ENCODE data around the gene ALK.
A peak's percentile ranks its signal among the peaks of the same experiment; 100 is the strongest.

ALK gene

GRCh38 chr2:29921560-29921915 lies at the start of gene ALK:
ALK (minus strand) TSS chr2:29921586; CDS start chr2:29920659, 927 bp downstream.
- peak; percentile 89 for DNase-seq

GRCh38 chr2:29966266-29966665 lies 44.9 kb upstream of the ALK start:
- no peak for DNase-seq

GRCh38 chr2:29963972-29964570 lies 42.7 kb upstream of the ALK start:
- DNase-seq, result no peak

GRCh38 chr2:29962922-29963321 lies 41.5 kb upstream of the ALK start:
- DNase-seq, result no peak

GRCh38 chr2:29954316-29954715 lies 32.9 kb upstream of the ALK start:
- no peak for DNase-seq

- DNase-seq, result no peak
These were observed 31.6 kb upstream of the ALK start for GRCh38 chr2:29952973-29953372.

- DNase-seq, result no peak
These were observed 30.2 kb upstream of the ALK start for GRCh38 chr2:29951576-29951975.

GRCh38 chr2:29950481-29950880 lies 29.1 kb upstream of the ALK start:
- no peak for DNase-seq

- no peak for DNase-seq
These were observed 27.7 kb upstream of the ALK start for GRCh38 chr2:29949042-29949441.

GRCh38 chr2:29946505-29946904 lies 25.1 kb upstream of the ALK start:
- no peak for DNase-seq

GRCh38 chr2:29942711-29943110 lies 21.3 kb upstream of the ALK start:
- DNase-seq, result no peak

- no peak for DNase-seq
These were observed 19.3 kb upstream of the ALK start for GRCh38 chr2:29940706-29941105.

GRCh38 chr2:29936020-29936419 lies 14.6 kb upstream of the ALK start:
- no peak for DNase-seq

GRCh38 chr2:29931818-29932217 lies 10.4 kb upstream of the ALK start:
- DNase-seq, result no peak

GRCh38 chr2:29923110-29923721 lies 1.8 kb upstream of the ALK start:
- peak; percentile 63 for DNase-seq

- DNase-seq, result no peak
These were observed 1.2 kb upstream of the ALK start for GRCh38 chr2:29922605-29923004.

GRCh38 chr2:29920631-29921559 lies 491 bp downstream of the ALK start:
- DNase-seq, result no peak

GRCh38 chr2:29920130-29920577 lies 1.2 kb downstream of the ALK start:
- DNase-seq, result no peak

- DNase-seq, result no peak
These were observed 2.4 kb downstream of the ALK start for GRCh38 chr2:29918941-29919340.

- no peak for DNase-seq
These were observed 3.6 kb downstream of the ALK start for GRCh38 chr2:29917781-29918180.

- no peak for DNase-seq
These were observed 4.8 kb downstream of the ALK start for GRCh38 chr2:29916571-29916970.

- DNase-seq, result no peak
These were observed 10.4 kb downstream of the ALK start for GRCh38 chr2:29910960-29911359.

- DNase-seq, result no peak
These were observed 10.9 kb downstream of the ALK start for GRCh38 chr2:29910465-29910864.

GRCh38 chr2:29902356-29902755 lies 19.0 kb downstream of the ALK start:
- no peak for DNase-seq

Measured in COR-L47 (cell line).